Smooth muscle cell (in vitro differentiated cells): ENCODE measurements around the gene PRPF8. TPM values are rescaled to one million over a fixed set of nuclear protein-coding genes. Genes with fewer than 3 reads are reported as not detected.
"Not testable (repeated sequence)": the region's sequence is repeated elsewhere in the genome, so short reads cannot be mapped to it uniquely, and the experiment has no call there.

Experiments
- DNase-seq: peaks from one replicate; lab custom pipeline; 2025; ENCODE audit not compliant: unreplicated experiment; lab: John Stamatoyannopoulos, UW
- H2AFZ ChIP-seq: fragments of 200-600 bp; sonication (generic); 2 replicates; pipeline ENCODE4 v1.6.0; 2016; ENCODE audit warnings: antibody characterized with exemption, low read depth, mild to moderate bottlenecking
- H3F3A ChIP-seq: fragments of 200-600 bp; sonication (generic); 2 replicates; pipeline ENCODE4 v1.6.0; 2017; ENCODE audit warnings: antibody characterized with exemption, low read depth
- H3K27ac ChIP-seq: fragments of 200-600 bp; sonication (generic); 2 replicates; pipeline ENCODE4 v1.5.1; 2016; ENCODE audit warnings: low read depth, mild to moderate bottlenecking
- H3K27me3 ChIP-seq: fragments of 200-600 bp; sonication (generic); 2 replicates; pipeline ENCODE4 v1.6.1; 2016; ENCODE audit warnings: low read depth, mild to moderate bottlenecking
- H3K36me3 ChIP-seq: fragments of 200-600 bp; sonication (generic); 2 replicates; pipeline ENCODE4 v1.5.1; 2016; ENCODE audit warnings: low read depth
- H3K4me1 ChIP-seq: fragments of 200-600 bp; sonication (generic); 2 replicates; pipeline ENCODE4 v1.5.1; 2016; ENCODE audit warnings: low read depth
- H3K4me2 ChIP-seq: fragments of 200-600 bp; sonication (generic); 2 replicates; pipeline ENCODE4 v1.6.0; 2016; ENCODE audit warnings: mild to moderate bottlenecking
- H3K4me3 ChIP-seq: fragments of 200-600 bp; sonication (generic); 2 replicates; pipeline ENCODE4 v1.5.1; 2016; ENCODE audit warnings: mild to moderate bottlenecking
- H3K79me2 ChIP-seq: fragments of 200-600 bp; sonication (generic); 2 replicates; pipeline ENCODE4 v1.6.0; 2016; ENCODE audit warnings: low read depth, mild to moderate bottlenecking
- H3K9ac ChIP-seq: fragments of 200-600 bp; sonication (generic); 2 replicates; pipeline ENCODE4 v1.6.0; 2016; ENCODE audit warnings: low read depth
- H3K9me3 ChIP-seq: fragments of 200-600 bp; sonication (generic); replicated peaks from 2 replicates; pipeline ENCODE4 v1.5.1; 2016; ENCODE audit warnings: low read depth
- H4K20me1 ChIP-seq: fragments of 200-600 bp; sonication (generic); 2 replicates; pipeline ENCODE4 v1.6.0; 2016; ENCODE audit warnings: low read depth
- WGBS: methylation state at CpG from one replicate; pipeline ENCODE4 v1.1.7; 2016; ENCODE audit warnings: low lambda C conversion rate; 5-methylcytosine and 5-hydroxymethylcytosine counted together
- polyA plus RNA-seq: library from polyadenylated mRNA; unstranded; fragments of >200 nt; fragmentation: Nextera tagmentation; extraction: Ambion mirVana; gene quantifications from 2 replicates; pipeline ENCODE4 v1.2.1, GENCODE V29; 2016
- total RNA-seq: library from RNA; depleted of rRNA; stranded (reverse); fragments of >200 nt; gene quantifications from 2 replicates; pipeline ENCODE4 v1.2.3, GENCODE V29; 2014
- TF ChIP-seq, protein P1 (sequence below): fragments of 200-600 bp; sonication (generic); IDR thresholded peaks from 2 replicates; pipeline ENCODE4 v1.5.1; 2017; ENCODE audit warnings: borderline replicate concordance, mild to moderate bottlenecking, antibody characterized with exemption; ENCODE audit not compliant: insufficient read depth, poor library complexity, severe bottlenecking

PRPF8 gene
- total and polyA plus RNA-seq, 2 experiments from 2014 or later, result 99.7 to 129 TPM

DNA sequence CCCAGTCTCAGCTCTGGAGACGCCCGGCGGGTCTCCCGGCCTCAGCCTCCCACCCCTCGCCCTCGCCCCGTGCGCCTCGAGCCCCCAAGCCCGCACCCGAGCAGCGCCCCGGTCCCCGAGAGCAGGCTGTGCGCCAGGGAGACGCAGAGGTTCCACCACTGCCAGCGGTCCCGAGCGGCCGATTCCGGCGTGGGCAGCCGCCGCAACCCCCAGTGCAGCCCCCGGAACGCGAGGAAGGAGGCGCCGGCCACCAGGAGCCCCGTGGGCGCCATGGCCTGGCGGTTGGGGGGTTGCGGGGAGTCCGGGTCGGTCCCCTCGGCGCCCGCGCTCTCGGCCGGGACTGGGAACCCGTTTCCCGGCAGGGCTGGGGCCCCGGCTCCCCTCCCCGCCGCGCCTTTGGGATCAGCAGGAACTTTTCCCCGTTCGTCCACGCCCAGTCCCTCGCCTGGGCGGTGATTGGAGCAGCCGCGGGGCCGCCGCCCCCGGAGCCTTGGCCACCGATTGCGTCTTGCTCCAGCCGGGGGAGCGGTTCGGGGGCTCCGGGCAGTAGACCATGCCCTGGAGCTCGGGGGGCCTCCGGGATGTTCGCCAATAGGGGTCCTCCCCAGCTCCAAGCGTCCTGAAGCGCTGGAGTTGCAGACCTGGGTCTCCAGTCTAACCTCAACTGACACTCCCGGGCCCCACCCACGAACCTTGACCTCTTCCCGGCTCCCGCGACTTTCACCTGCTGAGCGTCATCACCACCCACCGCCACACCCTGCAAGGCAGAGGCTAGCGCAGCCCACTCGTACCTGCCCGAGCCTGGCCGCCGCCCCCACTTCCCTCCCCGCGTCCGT is 25.5 kb upstream of the PRPF8 start, which contains the start of gene TLCD2:
TLCD2 (minus strand) TSS at position 407 of the 836 bp plus-strand sequence; CDS start at position 272, 135 bp downstream.
- H3K27ac ChIP-seq, result peak within 1 kb of the TSS; percentile 99
- H3F3A ChIP-seq, result peaks cover 27% of the 10 kb centered on the region
- WGBS, result under 1% methylated on average over 58 of the region's 83 CpGs
- H2AFZ ChIP-seq, result no peak within 1 kb of the TSS
- H3K9ac ChIP-seq, result peak within 1 kb of the TSS; percentile 76
- H3K4me1 ChIP-seq, result peaks cover 25% of the 10 kb centered on the region
- peak within 1 kb of the TSS; percentile 83 for H3K4me3 ChIP-seq
- H3K27me3 ChIP-seq, result no peaks in the 10 kb centered on the region
- no peaks in the 10 kb centered on the region for H3K9me3 ChIP-seq
- H4K20me1 ChIP-seq, result peaks cover 55% of the 10 kb centered on the region
- H3K36me3 ChIP-seq, result no peaks in the 10 kb centered on the region
- H3K79me2 ChIP-seq, result peaks cover 45% of the 10 kb centered on the region
- H3K4me2 ChIP-seq, result peak within 1 kb of the TSS; percentile 99
- TF ChIP-seq, protein P1, sequence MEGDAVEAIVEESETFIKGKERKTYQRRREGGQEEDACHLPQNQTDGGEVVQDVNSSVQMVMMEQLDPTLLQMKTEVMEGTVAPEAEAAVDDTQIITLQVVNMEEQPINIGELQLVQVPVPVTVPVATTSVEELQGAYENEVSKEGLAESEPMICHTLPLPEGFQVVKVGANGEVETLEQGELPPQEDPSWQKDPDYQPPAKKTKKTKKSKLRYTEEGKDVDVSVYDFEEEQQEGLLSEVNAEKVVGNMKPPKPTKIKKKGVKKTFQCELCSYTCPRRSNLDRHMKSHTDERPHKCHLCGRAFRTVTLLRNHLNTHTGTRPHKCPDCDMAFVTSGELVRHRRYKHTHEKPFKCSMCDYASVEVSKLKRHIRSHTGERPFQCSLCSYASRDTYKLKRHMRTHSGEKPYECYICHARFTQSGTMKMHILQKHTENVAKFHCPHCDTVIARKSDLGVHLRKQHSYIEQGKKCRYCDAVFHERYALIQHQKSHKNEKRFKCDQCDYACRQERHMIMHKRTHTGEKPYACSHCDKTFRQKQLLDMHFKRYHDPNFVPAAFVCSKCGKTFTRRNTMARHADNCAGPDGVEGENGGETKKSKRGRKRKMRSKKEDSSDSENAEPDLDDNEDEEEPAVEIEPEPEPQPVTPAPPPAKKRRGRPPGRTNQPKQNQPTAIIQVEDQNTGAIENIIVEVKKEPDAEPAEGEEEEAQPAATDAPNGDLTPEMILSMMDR, result no peak
- DNase-seq, result peak; percentile 46

DNA sequence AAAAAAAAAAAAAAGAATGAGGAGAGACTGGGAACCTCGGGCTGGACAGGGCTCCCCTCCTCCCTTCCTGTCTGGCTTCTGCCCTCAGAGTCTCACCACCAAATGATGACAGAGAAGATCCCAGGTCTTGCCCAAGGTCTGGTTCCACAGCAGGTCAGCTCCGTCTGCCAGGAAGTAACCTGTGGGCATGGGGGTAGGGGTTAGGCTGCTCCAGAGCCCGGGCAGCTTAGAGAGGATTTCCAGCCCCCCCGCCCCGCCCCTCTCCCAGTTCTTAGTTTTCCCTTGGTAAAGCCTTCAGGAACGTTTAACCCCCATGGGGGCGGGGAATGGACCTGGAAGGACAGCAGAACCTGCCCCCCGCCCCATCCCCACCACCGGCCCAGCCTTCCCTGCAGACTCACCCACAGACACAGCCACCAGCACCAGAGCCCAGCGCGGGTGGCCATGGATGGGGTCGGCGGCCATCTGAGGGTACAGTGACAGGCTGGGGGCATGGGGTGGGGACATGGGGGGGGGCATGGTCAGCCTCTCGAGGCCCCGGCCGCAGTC is 24.8 kb upstream of the PRPF8 start:
- peak overlapping the region; percentile 76 for H3K9ac ChIP-seq
- H3K27me3 ChIP-seq, result no peaks in the 10 kb centered on the region
- no peaks in the 10 kb centered on the region for H3K36me3 ChIP-seq
- peak overlapping the region; percentile 83 for H3K4me3 ChIP-seq
- H3K27ac ChIP-seq, result no peak overlapping the region
- TF ChIP-seq, protein P1, result no peak
- H3K79me2 ChIP-seq, result peaks cover 39% of the 10 kb centered on the region
- peaks cover 27% of the 10 kb centered on the region for H3F3A ChIP-seq
- peaks cover 48% of the 10 kb centered on the region for H4K20me1 ChIP-seq
- H3K4me2 ChIP-seq, result peak overlapping the region; percentile 99
- H3K4me1 ChIP-seq, result peaks cover 25% of the 10 kb centered on the region
- no peak for DNase-seq
- no peak overlapping the region for H2AFZ ChIP-seq
- WGBS, result 0% methylated on average over 3 of the region's 16 CpGs
- H3K9me3 ChIP-seq, result no peaks in the 10 kb centered on the region

DNA sequence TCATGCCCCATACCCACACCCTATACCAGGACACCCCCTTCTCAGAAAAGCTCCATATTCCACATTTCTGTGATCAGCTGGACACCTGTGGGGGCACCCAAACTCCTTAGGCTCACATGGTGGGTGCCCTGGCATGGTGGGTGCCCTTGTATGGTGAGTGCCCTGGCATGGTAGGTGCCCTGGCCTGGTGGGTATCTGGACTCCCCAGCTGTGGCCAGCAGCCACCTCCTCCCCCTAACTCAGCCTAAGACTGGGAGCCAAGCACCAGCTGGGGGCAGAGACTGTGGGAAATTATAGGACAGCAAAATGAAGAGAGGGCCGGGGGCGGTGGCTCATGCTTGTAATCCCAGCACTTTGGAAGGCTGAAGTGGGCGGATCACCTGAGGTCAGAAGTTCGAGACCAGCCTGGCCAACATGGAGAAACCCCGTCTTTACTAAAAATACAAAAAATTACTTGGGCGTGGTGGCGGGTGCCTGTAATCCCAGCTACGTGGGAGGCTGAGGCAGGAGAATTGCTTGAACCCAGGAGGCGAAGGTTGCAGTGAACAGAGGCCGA is 24.2 kb upstream of the PRPF8 start:
- not testable (repeated sequence) for H3K9ac ChIP-seq, H3K4me2 ChIP-seq
- WGBS, result 93% methylated on average over 10 of the region's 10 CpGs

DNA sequence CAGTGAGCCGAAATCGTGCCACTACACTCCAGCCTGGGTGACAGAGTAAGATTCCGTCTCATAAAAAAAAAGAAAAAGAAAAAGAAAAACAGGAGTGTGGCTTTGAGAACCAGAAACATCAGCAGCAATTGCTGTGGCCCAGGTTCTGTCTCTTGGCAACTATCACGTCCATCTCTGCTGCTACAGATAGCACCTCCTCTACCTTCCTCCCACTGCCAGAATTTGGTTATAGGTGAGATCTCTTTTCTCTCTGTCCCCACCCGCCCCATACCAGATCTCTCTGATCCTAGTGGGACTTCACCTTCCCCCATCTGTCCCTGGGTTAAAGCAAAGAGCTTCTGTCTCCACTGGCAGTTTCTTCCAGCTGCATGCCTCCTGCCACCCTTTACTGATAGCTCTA is 22.4 kb upstream of the PRPF8 start:
- Histone ChIP-seq H4K20me1 (peaks cover 24% of the 10 kb centered on the region), H3K79me2 (peaks cover 15% of the 10 kb centered on the region), H3K4me2 (no peak overlapping the region), H3K27ac (no peak overlapping the region), H3F3A (peaks cover 4% of the 10 kb centered on the region), H3K4me3 (no peak overlapping the region), H3K36me3 (no peaks in the 10 kb centered on the region), H2AFZ (no peak overlapping the region), H3K9ac (no peak overlapping the region), H3K4me1 (peaks cover 11% of the 10 kb centered on the region), H3K9me3 (no peaks in the 10 kb centered on the region), H3K27me3 (no peaks in the 10 kb centered on the region)
- no peak for DNase-seq
- TF ChIP-seq, protein P1, result no peak
- WGBS, result 89% methylated on average over 5 of the region's 5 CpGs

More for the DNA sequence above, 24.2 kb upstream of the PRPF8 start:
- Histone ChIP-seq H3K4me1 (peaks cover 20% of the 10 kb centered on the region), H3K79me2 (peaks cover 33% of the 10 kb centered on the region), H3F3A (peaks cover 22% of the 10 kb centered on the region), H4K20me1 (peaks cover 42% of the 10 kb centered on the region)
- H3K27me3 ChIP-seq, H3K4me3 ChIP-seq, H2AFZ ChIP-seq, H3K36me3 ChIP-seq, H3K9me3 ChIP-seq, DNase-seq, H3K27ac ChIP-seq: not testable (repeated sequence)
